GM23338 (cell line): Measurements from ENCODE around the gene BSX. TPM values are rescaled to one million over a fixed set of nuclear protein-coding genes. Genes with fewer than 3 reads are reported as not detected.

Experiments used
- ATAC-seq: fragments of 200-7000 bp; cut with Tn5 transposase; 3 replicates; pipeline ENCODE4 v1.9.1; 2020
- DNase-seq: peaks from one replicate; pipeline ENCODE4 v3.0.0-alpha.2; 2015; ENCODE audit warnings: low spot score
- H2AFZ ChIP-seq: fragments of 200-600 bp; sonication (generic); 2 replicates; pipeline ENCODE4 v1.8.0; 2016; ENCODE audit warnings: antibody characterized with exemption, mild to moderate bottlenecking, moderate library complexity
- H3F3A ChIP-seq: fragments of 200-600 bp; sonication (generic); replicated peaks from 2 replicates; pipeline ENCODE4 v1.8.0; 2017; ENCODE audit warnings: antibody characterized with exemption, mixed run types, low read depth
- H3K27ac ChIP-seq: fragments of 200-600 bp; sonication (generic); 2 replicates; pipeline ENCODE4 v1.6.1; 2016; ENCODE audit warnings: low read depth
- H3K27me3 ChIP-seq: fragments of 200-600 bp; sonication (generic); 2 replicates; pipeline ENCODE4 v1.8.0; 2016; ENCODE audit warnings: mild to moderate bottlenecking, mixed run types, moderate library complexity; ENCODE audit not compliant: insufficient read depth
- H3K36me3 ChIP-seq: fragments of 200-600 bp; sonication (generic); 2 replicates; pipeline ENCODE4 v1.8.0; 2016; ENCODE audit warnings: mild to moderate bottlenecking; ENCODE audit not compliant: insufficient read depth
- H3K4me1 ChIP-seq: fragments of 200-600 bp; sonication (generic); 2 replicates; pipeline ENCODE4 v1.8.0; 2016; ENCODE audit warnings: mild to moderate bottlenecking, moderate library complexity; ENCODE audit not compliant: insufficient read depth
- H3K4me2 ChIP-seq: fragments of 200-600 bp; sonication (generic); 2 replicates; pipeline ENCODE4 v1.7.1; 2017; ENCODE audit warnings: mixed run types
- H3K4me3 ChIP-seq: fragments of 200-600 bp; sonication (generic); 2 replicates; pipeline ENCODE4 v1.6.1; 2016; ENCODE audit warnings: mixed run types
- H3K79me2 ChIP-seq: fragments of 200-600 bp; sonication (generic); replicated peaks from 2 replicates; pipeline ENCODE4 v1.8.0; 2017; ENCODE audit warnings: mild to moderate bottlenecking; ENCODE audit not compliant: insufficient read depth
- H3K9me2 ChIP-seq: fragments of 200-600 bp; sonication (generic); 2 replicates; pipeline ENCODE4 v1.8.0; 2017; ENCODE audit not compliant: insufficient read depth
- H4K20me1 ChIP-seq: fragments of 200-600 bp; sonication (generic); replicated peaks from 2 replicates; pipeline ENCODE4 v1.8.0; 2017; ENCODE audit warnings: mild to moderate bottlenecking; ENCODE audit not compliant: insufficient read depth
- H3K27ac Mint-ChIP-seq: 2 replicates; pipeline ENCODE4 v1.8.0; 2020; ENCODE audit warnings: inconsistent platforms, mild to moderate bottlenecking, moderate library complexity, mixed read lengths
- H3K27me3 Mint-ChIP-seq: 3 replicates; pipeline ENCODE4 v1.8.0; 2022; ENCODE audit warnings: low read depth, mild to moderate bottlenecking, moderate library complexity, mixed read lengths, inconsistent platforms; ENCODE audit not compliant: insufficient read depth, poor library complexity
- H3K36me3 Mint-ChIP-seq: 3 replicates; pipeline ENCODE4 v1.8.0; 2021; ENCODE audit warnings: low read depth, mild to moderate bottlenecking, inconsistent platforms, moderate library complexity, mixed read lengths
- H3K4me1 Mint-ChIP-seq: 3 replicates; pipeline ENCODE4 v1.8.0; 2020; ENCODE audit warnings: mild to moderate bottlenecking, inconsistent platforms, mixed read lengths
- H3K4me3 Mint-ChIP-seq: 3 replicates; pipeline ENCODE4 v1.8.0; 2021; ENCODE audit warnings: moderate library complexity, mild to moderate bottlenecking, inconsistent platforms, mixed read lengths
- H3K9me3 Mint-ChIP-seq: 3 replicates; pipeline ENCODE4 v1.8.0; 2020; ENCODE audit warnings: moderate library complexity, mild to moderate bottlenecking, inconsistent platforms, mixed read lengths
- CREB1 ChIP-seq: fragments of 250-450 bp; sonication (Bioruptor Pico); IDR thresholded peaks from 2 replicates; pipeline ENCODE4 v1.5.0; 2020; ENCODE audit warnings: low read depth, mild to moderate bottlenecking, moderate library complexity
- ETS1 ChIP-seq: IDR thresholded peaks from 2 replicates; pipeline ENCODE4 v1.6.1; 2016; ENCODE audit warnings: antibody characterized with exemption
- EZH2 ChIP-seq: fragments of 200-600 bp; sonication (generic); IDR thresholded peaks from one replicate; pipeline ENCODE4 v1.8.0; 2017; ENCODE audit warnings: antibody characterized with exemption, mild to moderate bottlenecking, low read depth; ENCODE audit not compliant: unreplicated experiment
- JUNB ChIP-seq: IDR thresholded peaks from one replicate; pipeline ENCODE4 v1.6.1; 2016; ENCODE audit warnings: antibody characterized with exemption; ENCODE audit not compliant: unreplicated experiment
- NANOG ChIP-seq: IDR thresholded peaks from 2 replicates; pipeline ENCODE4 v1.6.1; 2016; ENCODE audit warnings: antibody characterized with exemption, borderline replicate concordance
- POLR2AphosphoS5 ChIP-seq: IDR thresholded peaks from 2 replicates; pipeline ENCODE4 v1.6.1; 2016; ENCODE audit warnings: antibody characterized with exemption, low read depth
- REST ChIP-seq: IDR thresholded peaks from one replicate; pipeline ENCODE4 v1.6.1; 2018; ENCODE audit warnings: antibody characterized with exemption; ENCODE audit not compliant: unreplicated experiment
- STAT1 ChIP-seq: IDR thresholded peaks from one replicate; pipeline ENCODE4 v1.6.1; 2016; ENCODE audit warnings: antibody characterized with exemption; ENCODE audit not compliant: unreplicated experiment
- ZNF331 ChIP-seq: fragments of 250-450 bp; sonication (Bioruptor Pico); IDR thresholded peaks from 2 replicates; pipeline ENCODE4 v1.5.0; 2020; ENCODE audit warnings: low read depth, mild to moderate bottlenecking, moderate library complexity
- polyA plus RNA-seq: library from polyadenylated mRNA; unstranded; fragments of >200 nt; fragmentation: Nextera tagmentation; extraction: Ambion mirVana; gene quantifications from 2 replicates; pipeline ENCODE4 v1.2.1, GENCODE V29; 2016
- total RNA-seq: library from RNA; depleted of rRNA; stranded (reverse); fragments of >200 nt; shearing (Covaris generic); gene quantifications from 2 replicates; pipeline ENCODE4 v1.2.3, GENCODE V29; 2014

Gene BSX
- total and polyA plus RNA-seq, 2 experiments from 2014 or later, result not detected

GRCh38 chr11:122984186-122985011, 2.8 kb upstream of the BSX start:
- peaks cover 12% of the 10 kb centered on the region for H3F3A ChIP-seq
- no peaks in the 10 kb centered on the region for H3K9me2 ChIP-seq
- H3K4me3 Mint-ChIP-seq, result peak overlapping the region; percentile 91
- peaks cover 32% of the 10 kb centered on the region for H3K4me1 Mint-ChIP-seq
- H3K4me3 ChIP-seq, result peak overlapping the region; percentile 87
- peaks cover 7% of the 10 kb centered on the region for H4K20me1 ChIP-seq
- no peaks in the 10 kb centered on the region; the same call in 2 of the 3 replicates for H3K36me3 Mint-ChIP-seq
- H3K27ac Mint-ChIP-seq, result no peak overlapping the region
- H2AFZ ChIP-seq, result peak overlapping the region; percentile 98
- peak; percentile 82 for DNase-seq
- H3K27me3 Mint-ChIP-seq, result peaks cover 73% of the 10 kb centered on the region
- H3K36me3 ChIP-seq, result no peaks in the 10 kb centered on the region
- peak; percentile 51 for ATAC-seq
- peaks cover 7% of the 10 kb centered on the region; the same call in 2 of the 3 replicates for H3K9me3 Mint-ChIP-seq
- H3K79me2 ChIP-seq, result no peaks in the 10 kb centered on the region
- TF ChIP-seq EZH2 (peak; percentile 28), REST (peak; percentile 1), CREB1 (CRISPR knock-in tag) (no peak)
- H3K4me1 ChIP-seq, result peaks cover 19% of the 10 kb centered on the region; the same call in 1 of the 2 replicates
- peak overlapping the region; percentile 95 for H3K4me2 ChIP-seq
- H3K27ac ChIP-seq, result no peak overlapping the region
- peaks cover 95% of the 10 kb centered on the region for H3K27me3 ChIP-seq

GRCh38 chr11:122983438-122984185, 2.0 kb upstream of the BSX start:
- no peaks in the 10 kb centered on the region for H3K9me2 ChIP-seq
- H3K4me1 ChIP-seq, result peaks cover 23% of the 10 kb centered on the region; the same call in 1 of the 2 replicates
- Mint-ChIP-seq H3K36me3 (no peaks in the 10 kb centered on the region; the same call in 2 of the 3 replicates), H3K4me3 (peak overlapping the region; percentile 91), H3K4me1 (peaks cover 37% of the 10 kb centered on the region), H3K27me3 (peaks cover 80% of the 10 kb centered on the region), H3K9me3 (peaks cover 7% of the 10 kb centered on the region; the same call in 2 of the 3 replicates), H3K27ac (no peak overlapping the region)
- H3K79me2 ChIP-seq, result no peaks in the 10 kb centered on the region
- peak overlapping the region; percentile 98 for H2AFZ ChIP-seq
- no peaks in the 10 kb centered on the region for H3K36me3 ChIP-seq
- H3K4me3 ChIP-seq, result peak overlapping the region; percentile 87
- H3K4me2 ChIP-seq, result peak overlapping the region; percentile 95
- DNase-seq, result peak; percentile 40
- H4K20me1 ChIP-seq, result peaks cover 7% of the 10 kb centered on the region
- TF ChIP-seq JUNB (no peak), CREB1 (CRISPR knock-in tag) (no peak), NANOG (no peak), POLR2AphosphoS5 (no peak), ZNF331 (CRISPR knock-in tag) (no peak), EZH2 (peak; percentile 54), ETS1 (no peak), STAT1 (no peak)
- H3F3A ChIP-seq, result peaks cover 12% of the 10 kb centered on the region
- H3K27ac ChIP-seq, result no peak overlapping the region
- H3K27me3 ChIP-seq, result peaks cover 100% of the 10 kb centered on the region
- peak; percentile 3 for ATAC-seq
